Iris pigment epithelial cell (primary cell): Measurements from ENCODE around the gene PLCH2.
A peak's percentile ranks its signal among the peaks of the same experiment; 100 is the strongest.

Experiments used
- DNase-seq: peaks from one replicate; pipeline ENCODE4 v3.0.0-alpha.2; 2011; ENCODE audit warnings: low read depth

Gene PLCH2, protein sequence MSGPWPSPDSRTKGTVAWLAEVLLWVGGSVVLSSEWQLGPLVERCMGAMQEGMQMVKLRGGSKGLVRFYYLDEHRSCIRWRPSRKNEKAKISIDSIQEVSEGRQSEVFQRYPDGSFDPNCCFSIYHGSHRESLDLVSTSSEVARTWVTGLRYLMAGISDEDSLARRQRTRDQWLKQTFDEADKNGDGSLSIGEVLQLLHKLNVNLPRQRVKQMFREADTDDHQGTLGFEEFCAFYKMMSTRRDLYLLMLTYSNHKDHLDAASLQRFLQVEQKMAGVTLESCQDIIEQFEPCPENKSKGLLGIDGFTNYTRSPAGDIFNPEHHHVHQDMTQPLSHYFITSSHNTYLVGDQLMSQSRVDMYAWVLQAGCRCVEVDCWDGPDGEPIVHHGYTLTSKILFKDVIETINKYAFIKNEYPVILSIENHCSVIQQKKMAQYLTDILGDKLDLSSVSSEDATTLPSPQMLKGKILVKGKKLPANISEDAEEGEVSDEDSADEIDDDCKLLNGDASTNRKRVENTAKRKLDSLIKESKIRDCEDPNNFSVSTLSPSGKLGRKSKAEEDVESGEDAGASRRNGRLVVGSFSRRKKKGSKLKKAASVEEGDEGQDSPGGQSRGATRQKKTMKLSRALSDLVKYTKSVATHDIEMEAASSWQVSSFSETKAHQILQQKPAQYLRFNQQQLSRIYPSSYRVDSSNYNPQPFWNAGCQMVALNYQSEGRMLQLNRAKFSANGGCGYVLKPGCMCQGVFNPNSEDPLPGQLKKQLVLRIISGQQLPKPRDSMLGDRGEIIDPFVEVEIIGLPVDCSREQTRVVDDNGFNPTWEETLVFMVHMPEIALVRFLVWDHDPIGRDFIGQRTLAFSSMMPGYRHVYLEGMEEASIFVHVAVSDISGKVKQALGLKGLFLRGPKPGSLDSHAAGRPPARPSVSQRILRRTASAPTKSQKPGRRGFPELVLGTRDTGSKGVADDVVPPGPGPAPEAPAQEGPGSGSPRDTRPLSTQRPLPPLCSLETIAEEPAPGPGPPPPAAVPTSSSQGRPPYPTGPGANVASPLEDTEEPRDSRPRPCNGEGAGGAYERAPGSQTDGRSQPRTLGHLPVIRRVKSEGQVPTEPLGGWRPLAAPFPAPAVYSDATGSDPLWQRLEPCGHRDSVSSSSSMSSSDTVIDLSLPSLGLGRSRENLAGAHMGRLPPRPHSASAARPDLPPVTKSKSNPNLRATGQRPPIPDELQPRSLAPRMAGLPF (N-terminal part only)

GRCh38 chr1:2476061-2476999 lies at the start of gene PLCH2:
Gene PLCH2, plus strand, starts transcription at chr1:2476289. Its CDS starts 300 bp downstream, at chr1:2476589.
- no peak for DNase-seq

DNA sequence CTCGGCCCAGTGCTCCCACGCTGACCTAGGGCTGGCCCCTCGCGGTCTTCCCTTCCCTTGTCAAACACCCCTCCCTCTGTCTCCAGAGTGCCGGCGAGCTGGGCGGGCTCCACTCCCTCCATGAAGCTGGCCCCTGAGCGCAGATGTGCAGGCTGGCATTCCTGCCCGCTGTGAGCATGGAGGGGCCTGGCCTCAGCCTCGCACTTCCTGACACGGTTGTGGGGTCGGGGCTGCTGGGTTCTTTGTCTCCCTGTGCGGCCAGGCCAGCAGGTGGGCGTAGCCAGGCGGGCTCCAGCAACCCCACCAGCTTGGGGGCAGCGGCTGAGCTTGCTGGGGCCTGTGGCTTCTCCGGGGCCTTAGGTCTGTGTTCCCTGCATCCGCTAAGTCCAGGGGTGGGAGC lies 49.5 kb upstream of the PLCH2 start:
- DNase-seq: no peak

DNA sequence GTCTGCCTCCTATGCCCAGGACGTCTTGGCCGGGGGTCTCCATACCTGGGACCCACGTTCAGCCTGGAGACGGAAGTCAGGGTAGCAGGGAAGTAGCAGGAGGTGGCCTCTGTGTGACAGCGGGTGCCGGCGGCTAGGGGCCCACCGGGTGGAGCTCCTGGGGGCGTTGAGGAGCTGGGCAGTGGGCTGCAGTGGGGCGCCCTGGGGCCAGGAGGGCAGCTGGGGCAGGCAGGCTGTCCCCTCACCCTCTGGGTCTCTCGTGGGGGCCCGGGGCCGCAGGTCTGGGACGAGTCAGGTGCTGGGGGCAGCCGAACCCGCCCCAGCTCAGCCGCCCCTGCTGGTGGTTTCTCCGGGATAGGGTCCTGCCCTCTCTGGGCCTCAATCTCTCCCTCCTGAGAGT lies 49.0 kb upstream of the PLCH2 start:
- no peak for DNase-seq

DNA sequence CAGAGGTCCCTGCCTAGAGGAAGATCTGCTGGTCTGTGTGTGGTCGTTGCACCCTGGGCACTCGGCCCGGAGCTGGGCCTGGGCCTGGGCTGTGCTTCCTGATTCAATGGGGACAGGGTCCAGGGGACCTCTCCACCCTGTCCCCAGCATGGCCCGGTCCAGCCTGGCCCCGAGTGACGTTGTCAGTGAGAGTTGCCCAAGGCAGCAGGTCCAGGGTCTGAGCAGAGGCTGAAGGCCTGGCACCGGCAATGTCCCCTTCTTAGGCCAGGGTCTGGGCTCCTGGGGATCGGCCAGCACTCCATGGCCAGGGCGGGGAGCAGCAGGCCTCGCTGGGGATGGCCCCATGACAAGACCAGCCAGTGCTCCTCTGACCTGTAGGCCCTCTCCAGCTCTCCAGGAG lies 48.1 kb upstream of the PLCH2 start:
- DNase-seq: no peak

DNA sequence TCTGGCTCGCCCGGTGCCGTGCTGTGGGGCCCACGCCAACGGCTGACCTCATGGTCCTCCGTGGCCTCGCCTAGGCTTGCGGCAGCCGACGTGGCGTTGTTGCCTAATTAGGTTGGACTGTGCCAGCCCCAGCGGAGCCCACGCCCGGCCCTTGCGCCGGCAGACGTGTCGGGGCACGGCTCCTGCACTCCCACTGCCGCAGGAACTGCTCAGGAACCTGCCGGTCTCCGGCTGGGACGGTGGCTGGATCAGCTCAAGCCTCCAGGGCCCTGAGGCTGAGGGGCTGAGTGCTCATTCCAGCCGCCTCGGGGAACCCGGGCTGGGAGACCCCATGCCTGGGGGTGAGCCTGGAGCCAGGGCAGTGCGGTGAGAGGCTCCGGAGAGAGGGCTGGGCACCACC lies 47.6 kb upstream of the PLCH2 start:
- DNase-seq: no peak

GRCh38 chr1:2429780-2430591 lies 46.1 kb upstream of the PLCH2 start:
- peak; percentile 17 for DNase-seq

DNA sequence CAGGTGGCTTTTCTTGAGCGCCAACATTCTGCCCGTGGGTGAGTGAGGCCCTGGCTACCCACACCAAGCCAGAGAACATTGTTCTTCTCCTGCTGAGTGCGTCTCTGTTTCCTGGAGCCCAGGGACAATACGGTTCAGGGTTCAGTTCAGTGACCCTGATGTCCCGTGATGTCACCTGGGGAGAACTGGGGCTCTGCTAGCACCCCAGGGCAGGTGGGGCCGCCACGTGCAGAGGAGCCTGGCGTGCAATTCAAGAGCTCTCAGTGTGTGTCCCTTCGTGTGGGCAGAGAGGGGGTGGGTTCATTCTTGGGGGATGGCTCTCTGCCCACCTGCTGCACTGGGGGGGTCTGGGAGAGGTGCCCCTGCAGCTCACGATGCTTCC lies 45.5 kb upstream of the PLCH2 start:
- DNase-seq: no peak

DNA sequence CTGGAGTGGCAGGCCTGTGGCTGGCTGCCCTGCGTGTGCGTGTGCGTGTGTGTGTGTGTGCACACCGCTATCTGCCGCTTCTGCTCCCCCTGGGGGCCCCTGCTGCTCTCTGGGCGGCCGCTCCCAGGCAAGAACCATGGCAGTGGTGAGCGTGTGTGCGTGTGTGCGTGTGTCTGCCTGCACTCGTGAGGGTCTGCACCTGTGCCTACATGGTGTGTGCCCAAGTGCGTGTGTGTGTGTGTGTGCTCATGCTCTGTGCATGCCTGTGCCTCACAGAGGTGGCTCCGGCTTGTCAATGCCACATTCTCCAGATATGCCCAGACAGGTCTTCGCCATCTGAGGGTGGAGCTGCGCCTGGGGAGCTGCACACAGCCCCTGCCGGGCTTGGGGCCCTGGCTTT lies 45.0 kb upstream of the PLCH2 start:
- DNase-seq: no peak

- no peak for DNase-seq
Observed at GRCh38 chr1:2431518-2431917, 44.6 kb upstream of the PLCH2 start.

- no peak for DNase-seq
Observed at GRCh38 chr1:2432441-2432844, 43.6 kb upstream of the PLCH2 start.

- no peak for DNase-seq
Observed at GRCh38 chr1:2433196-2433595, 42.9 kb upstream of the PLCH2 start.

- DNase-seq: no peak
Observed at GRCh38 chr1:2433936-2434655, 42.0 kb upstream of the PLCH2 start.

DNA sequence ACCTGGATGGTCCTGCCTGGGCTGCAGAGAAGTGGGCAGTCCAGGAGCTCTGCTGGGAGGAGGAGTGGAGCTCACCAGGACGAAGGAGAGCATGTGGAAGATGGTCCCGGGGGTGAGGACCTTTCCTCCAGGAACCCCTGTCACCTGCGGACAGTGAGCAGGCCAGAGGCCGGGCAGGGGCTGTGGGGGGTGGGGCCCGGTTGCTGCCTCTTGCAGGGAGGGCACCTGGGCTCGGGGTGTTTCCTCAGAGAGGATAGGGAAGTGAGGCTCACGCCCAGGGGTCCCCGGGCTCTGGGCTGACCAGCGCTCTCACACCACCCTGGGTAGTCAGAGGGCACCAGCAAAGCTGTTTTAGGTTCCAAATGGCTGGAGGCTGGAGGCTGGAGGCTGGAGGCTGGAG lies 41.0 kb upstream of the PLCH2 start:
- DNase-seq: no peak

- no peak for DNase-seq
Observed at GRCh38 chr1:2435746-2436355, 40.2 kb upstream of the PLCH2 start.

GRCh38 chr1:2436876-2437275 lies 39.2 kb upstream of the PLCH2 start:
- no peak for DNase-seq

DNA sequence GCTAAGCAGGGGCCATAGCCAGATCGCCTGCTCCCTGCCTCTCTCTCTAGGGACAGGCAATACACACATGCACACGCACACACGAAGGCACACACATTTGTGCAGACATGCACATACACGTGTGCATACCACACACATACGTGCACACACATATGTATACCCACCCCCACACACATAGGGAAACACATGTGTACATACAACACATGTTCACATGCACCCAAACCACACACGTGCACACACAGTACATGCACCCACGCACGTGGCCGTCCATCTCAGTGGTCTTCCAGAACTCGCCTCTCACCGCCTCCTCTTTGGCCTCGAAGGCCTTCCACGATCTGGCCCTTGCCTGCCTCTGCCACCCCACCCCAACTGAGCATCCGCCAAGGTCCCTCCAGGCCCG lies 38.5 kb upstream of the PLCH2 start:
- DNase-seq: no peak

GRCh38 chr1:2438038-2438437 lies 38.1 kb upstream of the PLCH2 start:
- DNase-seq: no peak

GRCh38 chr1:2438641-2439040 lies 37.4 kb upstream of the PLCH2 start:
- no peak for DNase-seq

GRCh38 chr1:2439369-2439768 lies 36.7 kb upstream of the PLCH2 start:
- no peak for DNase-seq
